ENCODE measurements around the gene RFX4.

Gene RFX4

GRCh38 chr12:106791531-106791930 lies 208.7 kb downstream of the RFX4 start:
- DNase-seq, result no peak
- Histone ChIP-seq H3K4me3 (ENCODE audit: low read depth in 1 of 2, low read length in 2 of 2) (no peak overlapping the region), H3K27me3 (ENCODE audit: insufficient read depth, low read length, poor library complexity) (no peaks in the 10 kb centered on the region), H3K79me2 (ENCODE audit: insufficient read depth, low read length) (peaks cover 12% of the 10 kb centered on the region; the same call in 1 of the 2 replicates), H2AFZ (ENCODE audit: low read depth, low read length) (no peak overlapping the region), H3K4me2 (ENCODE audit: insufficient read depth, low read length) (no peak overlapping the region), H3K9ac (ENCODE audit: low read depth, low read length) (no peak overlapping the region), H3K27ac (ENCODE audit: low read length) (no peak overlapping the region), H3K9me3 (ENCODE audit: insufficient read depth, low read length, severe bottlenecking) (no peaks in the 10 kb centered on the region), H3K4me1 (ENCODE audit: insufficient read depth, low read length) (no peaks in the 10 kb centered on the region), H3K36me3 (ENCODE audit: insufficient read depth, low read length) (peaks cover 58% of the 10 kb centered on the region), H4K20me1 (ENCODE audit: insufficient read depth, low read length) (no peaks in the 10 kb centered on the region)
- TF ChIP-seq EZH2 (IDR thresholded peaks at IDR 0.05; ENCODE audit: borderline replicate concordance, low read depth, low read length, severe bottlenecking), result no peak
- TF ChIP-seq CTCF (IDR thresholded peaks at IDR 0.05; ENCODE audit: borderline replicate concordance, extremely low read depth, low read length, poor library complexity, severe bottlenecking), result no peak
- ATAC-seq (ENCODE audit: insufficient read depth, low read depth), result no peak

- Histone ChIP-seq H3K27ac (ENCODE audit: low read length) (no peak overlapping the region), H3K9me3 (ENCODE audit: insufficient read depth, low read length, severe bottlenecking) (no peaks in the 10 kb centered on the region), H3K79me2 (ENCODE audit: insufficient read depth, low read length) (0 out of 2 replicates have a peak, but pooled peaks cover 6% of the 10 kb centered on the region), H3K4me2 (ENCODE audit: insufficient read depth, low read length) (no peak overlapping the region), H3K36me3 (ENCODE audit: insufficient read depth, low read length) (peaks cover 39% of the 10 kb centered on the region), H3K4me3 (ENCODE audit: low read depth in 1 of 2, low read length in 2 of 2) (no peak overlapping the region), H3K4me1 (ENCODE audit: insufficient read depth, low read length) (no peaks in the 10 kb centered on the region), H2AFZ (ENCODE audit: low read depth, low read length) (no peak overlapping the region), H3K9ac (ENCODE audit: low read depth, low read length) (no peak overlapping the region), H3K27me3 (ENCODE audit: insufficient read depth, low read length, poor library complexity) (no peaks in the 10 kb centered on the region), H4K20me1 (ENCODE audit: insufficient read depth, low read length) (no peaks in the 10 kb centered on the region)
- ATAC-seq (ENCODE audit: insufficient read depth, low read depth) (no peak), DNase-seq (no peak)
- TF ChIP-seq EZH2 (IDR thresholded peaks at IDR 0.05; ENCODE audit: borderline replicate concordance, low read depth, low read length, severe bottlenecking), result no peak
- TF ChIP-seq CTCF (IDR thresholded peaks at IDR 0.05; ENCODE audit: borderline replicate concordance, extremely low read depth, low read length, poor library complexity, severe bottlenecking), result no peak
Observed at GRCh38 chr12:106794369-106794768, 211.6 kb downstream of the RFX4 start.

GRCh38 chr12:106801167-106801708 lies 218.4 kb downstream of the RFX4 start:
- Histone ChIP-seq H3K79me2 (ENCODE audit: insufficient read depth, low read length) (no peaks in the 10 kb centered on the region), H3K27ac (ENCODE audit: low read length) (no peak overlapping the region), H4K20me1 (ENCODE audit: insufficient read depth, low read length) (no peaks in the 10 kb centered on the region), H3K4me2 (ENCODE audit: insufficient read depth, low read length) (no peak overlapping the region), H3K4me3 (ENCODE audit: low read depth in 1 of 2, low read length in 2 of 2) (no peak overlapping the region), H3K9me3 (ENCODE audit: insufficient read depth, low read length, severe bottlenecking) (no peaks in the 10 kb centered on the region), H3K4me1 (ENCODE audit: insufficient read depth, low read length) (no peaks in the 10 kb centered on the region), H2AFZ (ENCODE audit: low read depth, low read length) (no peak overlapping the region), H3K36me3 (ENCODE audit: insufficient read depth, low read length) (peaks cover 14% of the 10 kb centered on the region), H3K9ac (ENCODE audit: low read depth, low read length) (no peak overlapping the region), H3K27me3 (ENCODE audit: insufficient read depth, low read length, poor library complexity) (no peaks in the 10 kb centered on the region)
- no peak for ATAC-seq (ENCODE audit: insufficient read depth, low read depth)
- TF ChIP-seq EZH2 (IDR thresholded peaks at IDR 0.05; ENCODE audit: borderline replicate concordance, low read depth, low read length, severe bottlenecking) (no peak), CTCF (IDR thresholded peaks at IDR 0.05; ENCODE audit: borderline replicate concordance, extremely low read depth, low read length, poor library complexity, severe bottlenecking) (no peak)
- no peak for DNase-seq
